Mesenchymal stem cell (in vitro differentiated cells and primary cell): ENCODE results near the gene CRABP2.

Source experiments
- DNase-seq: peaks from one replicate; pipeline ENCODE4 v3.0.0-alpha.2; 2013
- H2AFZ ChIP-seq: one replicate; pipeline ENCODE4 v1.6.1; 2013; ENCODE audit warnings: low read depth, mild to moderate bottlenecking, control low read depth, inconsistent platforms, low read length, moderate library complexity
- H2AK5ac ChIP-seq: 2 replicates; pipeline ENCODE4 v1.6.1; 2013; ENCODE audit warnings: low read length, moderate library complexity, mild to moderate bottlenecking, inconsistent platforms; ENCODE audit not compliant: severe bottlenecking
- H2BK120ac ChIP-seq: one replicate; pipeline ENCODE4 v1.6.1; 2013; ENCODE audit warnings: low read depth, mild to moderate bottlenecking, inconsistent platforms, low read length, moderate library complexity
- H2BK12ac ChIP-seq, 2 experiments: one replicate each; pipeline ENCODE4 v1.6.1; 2013; ENCODE audit warnings: inconsistent platforms in 2 of 2, low read length in 2 of 2, mild to moderate bottlenecking in 2 of 2, moderate library complexity in 2 of 2, control low read depth in 1 of 2
- H2BK15ac ChIP-seq: one replicate; pipeline ENCODE4 v1.6.1; 2013; ENCODE audit warnings: mild to moderate bottlenecking, low read depth, inconsistent platforms; ENCODE audit not compliant: poor library complexity, severe bottlenecking
- H2BK5ac ChIP-seq: 2 replicates; pipeline ENCODE4 v1.6.1; 2013; ENCODE audit warnings: low read depth, mild to moderate bottlenecking, low read length, control low read depth, inconsistent platforms; ENCODE audit not compliant: poor library complexity, severe bottlenecking
- H3K14ac ChIP-seq, 2 experiments: one replicate each; pipeline ENCODE4 v1.6.1; 2013; ENCODE audit warnings: inconsistent platforms in 2 of 2, low read length in 2 of 2, control low read depth in 1 of 2, mild to moderate bottlenecking in 1 of 2, moderate library complexity in 1 of 2
- H3K18ac ChIP-seq, 2 experiments: one replicate each; pipeline ENCODE4 v1.6.1; 2013; ENCODE audit warnings: inconsistent platforms in 2 of 2, low read length in 2 of 2, control low read depth in 1 of 2, low read depth in 1 of 2, mild to moderate bottlenecking in 1 of 2
- H3K23ac ChIP-seq, 2 experiments: one replicate each; pipeline ENCODE4 v1.6.1; 2013; ENCODE audit warnings: inconsistent platforms in 2 of 2, low read length in 2 of 2, mild to moderate bottlenecking in 2 of 2, moderate library complexity in 2 of 2, control low read depth in 1 of 2
- H3K27ac ChIP-seq: 2 replicates; pipeline ENCODE4 v1.5.1; 2013; ENCODE audit warnings: mild to moderate bottlenecking, moderate library complexity, low read length, control low read depth, inconsistent platforms; ENCODE audit not compliant: poor library complexity, severe bottlenecking
- H3K27me3 ChIP-seq, 2 experiments: 2 replicates each; pipeline versions ENCODE4 v1.6.1 to v1.7.0; 2013; ENCODE audit warnings: low read length in 2 of 2, mild to moderate bottlenecking in 2 of 2, moderate library complexity in 2 of 2, control low read depth in 1 of 2, inconsistent platforms in 1 of 2; ENCODE audit not compliant: control insufficient read depth in 1 of 2, insufficient read depth in 1 of 2
- H3K36me3 ChIP-seq, 2 experiments: 2 replicates each; pipeline versions ENCODE4 v1.6.1 to v1.7.0; 2013; ENCODE audit warnings: low read length in 2 of 2, control low read depth in 1 of 2, inconsistent platforms in 1 of 2, low read depth in 1 of 2, mild to moderate bottlenecking in 1 of 2; ENCODE audit not compliant: insufficient read depth in 2 of 2, control insufficient read depth in 1 of 2
- H3K4ac ChIP-seq, 2 experiments: one replicate each; pipeline ENCODE4 v1.6.1; 2013; ENCODE audit warnings: inconsistent platforms in 2 of 2, low read length in 2 of 2, mild to moderate bottlenecking in 2 of 2, moderate library complexity in 2 of 2, control low read depth in 1 of 2, low read depth in 1 of 2
- H3K4me1 ChIP-seq: 2 replicates; pipeline ENCODE4 v1.6.1; 2013; ENCODE audit warnings: low read depth, low read length, control low read depth; ENCODE audit not compliant: control insufficient read depth, insufficient read depth
- H3K4me2 ChIP-seq: 2 replicates; pipeline ENCODE4 v1.6.1; 2013; ENCODE audit warnings: low read length, mild to moderate bottlenecking, inconsistent platforms; ENCODE audit not compliant: poor library complexity, severe bottlenecking
- H3K4me3 ChIP-seq, 2 experiments: 2 replicates each; pipeline versions ENCODE4 v1.5.1 to v1.7.0; 2013; ENCODE audit warnings: low read length in 2 of 2, mild to moderate bottlenecking in 2 of 2, control low read depth in 1 of 2, low read depth in 1 of 2; ENCODE audit not compliant: insufficient read depth in 1 of 2
- H3K79me1 ChIP-seq: replicated peaks from 2 replicates; pipeline ENCODE4 v1.6.1; 2013; ENCODE audit warnings: mild to moderate bottlenecking, control low read depth, low read length, inconsistent platforms; ENCODE audit not compliant: poor library complexity, severe bottlenecking
- H3K9ac ChIP-seq: 2 replicates; pipeline ENCODE4 v1.7.0; 2013; ENCODE audit warnings: mild to moderate bottlenecking, low read length, moderate library complexity
- H3K9me3 ChIP-seq: 2 replicates; pipeline ENCODE4 v1.7.0; 2013; ENCODE audit warnings: mild to moderate bottlenecking, low read length; ENCODE audit not compliant: control insufficient read depth
- H4K8ac ChIP-seq: one replicate; pipeline ENCODE4 v1.6.1; 2013; ENCODE audit warnings: inconsistent platforms, mild to moderate bottlenecking, low read length, moderate library complexity
- H4K91ac ChIP-seq: one replicate; pipeline ENCODE4 v1.6.1; 2013; ENCODE audit warnings: mild to moderate bottlenecking, low read length, inconsistent platforms
- WGBS: methylation state at CpG from one replicate; pipeline ENCODE4 v1.1.7; 2013; ENCODE audit warnings: mixed read lengths; 5-methylcytosine and 5-hydroxymethylcytosine counted together

CRABP2 gene

GRCh38 chr1:156691665-156692440 lies 13.5 kb downstream of the CRABP2 start:
- Histone ChIP-seq H2BK12ac (no peak overlapping the region), H3K9me3 (no peaks in the 10 kb centered on the region), H3K4ac (peak overlapping the region in 1 of 2 experiments; percentile 16), H2AFZ (no peak overlapping the region), H2BK15ac (no peak overlapping the region), H3K27me3 (peaks cover 0 to 42% of the 10 kb centered on the region in 2 experiments), H3K4me1 (peaks cover 42% of the 10 kb centered on the region), H3K23ac (peak overlapping the region in 1 of 2 experiments; percentile 42), H4K91ac (no peak overlapping the region), H4K8ac (no peak overlapping the region), H3K27ac (no peak overlapping the region), H2BK5ac (no peak overlapping the region), H3K14ac (no peak overlapping the region), H3K79me1 (no peaks in the 10 kb centered on the region), H3K4me2 (peak overlapping the region; percentile 10), H2AK5ac (no peak overlapping the region), H3K9ac (peak overlapping the region; percentile 22), H2BK120ac (no peak overlapping the region), H3K4me3 (peak overlapping the region in 1 of 2 experiments; percentile 3), H3K18ac (peak overlapping the region in 1 of 2 experiments; percentile 10), H3K36me3 (no peaks in the 10 kb centered on the region)
- 5% methylated on average over 17 of the region's 20 CpGs for WGBS
- DNase-seq, result peak; percentile 50

GRCh38 chr1:156691191-156691590 lies 14.2 kb downstream of the CRABP2 start:
- no peak overlapping the region for H3K14ac ChIP-seq

GRCh38 chr1:156690675-156691036 lies 14.7 kb downstream of the CRABP2 start:
- no peak for DNase-seq
- Histone ChIP-seq H3K9me3 (no peaks in the 10 kb centered on the region), H3K79me1 (no peaks in the 10 kb centered on the region), H3K4me1 (peaks cover 42% of the 10 kb centered on the region), H3K9ac (peak overlapping the region; percentile 72), H4K91ac (no peak overlapping the region), H3K4me2 (no peak overlapping the region), H3K27ac (no peak overlapping the region), H2BK5ac (no peak overlapping the region), H3K23ac (no peak overlapping the region), H2BK12ac (peak overlapping the region in 1 of 2 experiments; percentile 26), H2BK120ac (no peak overlapping the region), H2AFZ (no peak overlapping the region), H3K18ac (no peak overlapping the region), H2AK5ac (no peak overlapping the region), H3K4me3 (no peak overlapping the region), H3K27me3 (peaks cover 0 to 42% of the 10 kb centered on the region in 2 experiments), H3K4ac (no peak overlapping the region), H3K36me3 (no peaks in the 10 kb centered on the region), H2BK15ac (no peak overlapping the region), H4K8ac (peak overlapping the region; percentile 12), H3K14ac (no peak overlapping the region)
- 73% methylated on average over 8 of the region's 8 CpGs for WGBS

More at GRCh38 chr1:156691191-156691590, 14.2 kb downstream of the CRABP2 start:
- Histone ChIP-seq H3K36me3 (no peaks in the 10 kb centered on the region), H2AK5ac (peak overlapping the region; percentile 31), H3K27me3 (peaks cover 0 to 42% of the 10 kb centered on the region in 2 experiments), H2BK12ac (peak overlapping the region in 1 of 2 experiments; percentile 21), H3K79me1 (no peaks in the 10 kb centered on the region), H2AFZ (no peak overlapping the region), H2BK15ac (no peak overlapping the region), H3K23ac (no peak overlapping the region), H3K9me3 (no peaks in the 10 kb centered on the region), H3K27ac (no peak overlapping the region), H3K18ac (peak overlapping the region in 1 of 2 experiments; percentile 10), H4K91ac (no peak overlapping the region), H3K4me2 (no peak overlapping the region), H3K4me1 (peaks cover 42% of the 10 kb centered on the region), H2BK5ac (peak overlapping the region; percentile 25), H3K4me3 (no peak overlapping the region), H3K9ac (no peak overlapping the region), H3K4ac (no peak overlapping the region), H4K8ac (peak overlapping the region; percentile 24), H2BK120ac (peak overlapping the region; percentile 23)
- 59% methylated on average over 9 of the region's 10 CpGs for WGBS
- no peak for DNase-seq

- H3K27ac ChIP-seq, result no peak overlapping the region
- H3K23ac ChIP-seq, result no peak overlapping the region
- H3K9ac ChIP-seq, result peak overlapping the region; percentile 72
- no peak overlapping the region for H2AFZ ChIP-seq
- no peak overlapping the region for H2BK120ac ChIP-seq
- H3K36me3 ChIP-seq, result no peaks in the 10 kb centered on the region
- H2AK5ac ChIP-seq, result peak overlapping the region; percentile 19
- H3K4me1 ChIP-seq, result peaks cover 42% of the 10 kb centered on the region
- no peak overlapping the region for H3K18ac ChIP-seq
- peak overlapping the region in 1 of 2 experiments; percentile 70 for H3K4me3 ChIP-seq
- WGBS, result 27% methylated on average over 9 of the region's 10 CpGs
- H2BK12ac ChIP-seq, result peak overlapping the region in 1 of 2 experiments; percentile 59
- H3K4me2 ChIP-seq, result peak overlapping the region; percentile 85
- peak overlapping the region; percentile 15 for H2BK15ac ChIP-seq
- H4K91ac ChIP-seq, result peak overlapping the region; percentile 79
- peaks cover 0 to 42% of the 10 kb centered on the region in 2 experiments for H3K27me3 ChIP-seq
- no peak overlapping the region for H3K4ac ChIP-seq
- no peak overlapping the region for H2BK5ac ChIP-seq
- H3K9me3 ChIP-seq, result no peaks in the 10 kb centered on the region
- peak overlapping the region; percentile 65 for H4K8ac ChIP-seq
- no peak overlapping the region for H3K14ac ChIP-seq
- H3K79me1 ChIP-seq, result no peaks in the 10 kb centered on the region
- no peak for DNase-seq
These were observed 15.3 kb downstream of the CRABP2 start for GRCh38 chr1:156689953-156690674.
